NCI-H2196 treated with DMSO at 0.1 percent for 48 hours (cell line): ENCODE results near the gene MRGPRG.
"Not testable (repeated sequence)": the region's sequence is repeated elsewhere in the genome, so short reads cannot be mapped to it uniquely, and the experiment has no call there.

Experiments used
- DNase-seq: peaks from one replicate; lab custom pipeline; 2025; ENCODE audit not compliant: unreplicated experiment; lab: John Stamatoyannopoulos, UW

The MRGPRG gene

GRCh38 chr11:3177931-3178330 lies 40.7 kb downstream of the MRGPRG start:
- no peak for DNase-seq

GRCh38 chr11:3176487-3176886 lies 42.1 kb downstream of the MRGPRG start:
- no peak for DNase-seq

- no peak for DNase-seq
Observed at GRCh38 chr11:3175194-3175593, 43.4 kb downstream of the MRGPRG start.

GRCh38 chr11:3174387-3174786 lies 44.2 kb downstream of the MRGPRG start:
- no peak for DNase-seq

DNA sequence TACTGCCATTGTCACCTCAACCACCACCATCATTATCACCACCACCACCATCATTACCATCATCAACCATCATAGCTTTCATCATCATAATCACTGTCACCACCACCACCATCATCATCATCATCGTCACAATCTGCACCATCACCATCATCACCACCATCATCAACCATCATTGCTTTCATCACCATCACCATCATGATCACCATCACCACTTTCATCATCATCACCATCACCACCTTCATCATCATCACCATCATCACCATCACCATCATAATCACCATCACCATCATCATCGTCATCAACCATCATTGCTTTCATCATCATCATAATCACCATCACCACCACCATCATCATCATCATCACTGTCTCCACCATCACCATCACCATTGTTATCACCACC lies 44.8 kb downstream of the MRGPRG start:
- DNase-seq = no peak

DNA sequence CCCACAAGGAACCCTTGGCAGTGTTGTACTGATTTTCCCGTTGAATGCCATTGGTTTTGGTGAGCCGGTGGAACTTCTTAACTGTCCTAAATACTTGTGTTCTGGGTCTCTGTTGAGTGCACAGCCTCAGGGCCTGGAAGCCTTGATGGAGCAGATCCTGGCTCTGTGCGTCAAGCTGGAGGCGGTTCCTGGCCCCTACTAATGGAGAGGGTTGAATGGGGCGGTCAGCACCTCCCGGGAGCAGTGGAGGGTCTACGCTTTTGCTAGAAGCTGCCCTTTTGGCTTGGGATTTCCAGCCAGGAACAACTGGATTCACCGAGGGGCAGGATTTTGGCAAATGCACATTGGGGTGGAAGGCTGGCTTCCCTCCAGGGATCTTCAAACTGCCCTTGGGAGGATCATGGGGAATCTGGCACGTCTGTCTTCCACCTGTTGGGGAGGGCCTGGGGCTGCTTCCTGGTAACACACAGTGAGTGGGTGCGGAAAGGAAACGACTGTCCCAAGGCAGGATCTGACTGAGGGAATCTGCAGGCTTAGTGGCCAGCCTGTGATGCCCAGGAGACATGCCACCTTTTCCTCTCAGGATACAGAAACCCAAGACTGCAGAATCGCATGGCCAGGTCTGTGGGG lies 46.6 kb downstream of the MRGPRG start:
- no peak for DNase-seq

- DNase-seq = no peak
Observed at GRCh38 chr11:3170756-3171650, 47.6 kb downstream of the MRGPRG start.

DNA sequence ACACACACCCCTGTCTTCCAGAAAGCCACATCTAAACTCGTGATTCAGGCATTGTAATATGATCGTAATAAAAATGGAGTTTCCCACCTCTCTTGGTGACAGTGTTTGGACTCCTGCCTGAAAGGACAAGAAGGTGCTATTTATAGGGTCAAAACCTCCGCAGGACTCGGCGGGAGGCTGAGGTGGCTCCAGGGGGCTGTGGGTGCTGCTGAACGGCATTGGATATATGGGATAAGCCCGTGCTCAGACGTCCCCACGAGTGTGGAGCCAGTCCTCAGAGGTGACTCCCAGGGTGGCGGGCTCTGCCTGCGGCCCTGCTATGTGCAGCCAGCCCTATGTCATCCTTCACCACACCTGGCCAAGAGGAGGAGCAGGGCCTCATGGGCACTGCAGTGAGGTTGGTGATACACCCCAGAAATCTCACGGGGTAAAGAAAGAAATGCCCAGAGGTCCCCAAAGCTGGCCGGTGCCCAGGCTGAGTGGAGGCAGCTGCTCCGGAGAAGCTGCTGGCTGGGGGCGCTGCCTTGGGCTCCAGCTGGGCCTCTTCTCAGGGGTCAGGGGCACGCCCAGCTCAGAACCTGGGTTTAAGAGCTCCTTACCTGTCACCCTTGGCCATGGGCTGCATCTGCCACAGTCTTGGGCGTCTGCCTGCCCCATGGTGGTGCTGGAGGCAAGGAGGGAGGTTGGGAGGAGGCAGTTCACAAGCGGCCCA lies 48.4 kb downstream of the MRGPRG start:
- no peak for DNase-seq

GRCh38 chr11:3169255-3170043 lies 49.2 kb downstream of the MRGPRG start:
- DNase-seq = no peak

GRCh38 chr11:3168742-3169254 lies 49.8 kb downstream of the MRGPRG start:
- not testable (repeated sequence) for DNase-seq
